H1 (cell line): Measurements from ENCODE around the gene INTS15. TPM values are rescaled to one million over a fixed set of nuclear protein-coding genes. Genes with fewer than 3 reads are reported as not detected.

ENCODE experiments used
- ASH2L ChIP-seq: fragments of 200-600, 300-600 bp; sonication (generic); IDR thresholded peaks from one replicate; pipeline ENCODE4 v1.7.1; 2017; ENCODE audit warnings: low read length
- FOSL1 ChIP-seq: IDR thresholded peaks from 2 replicates; pipeline ENCODE4 v1.6.1; 2011; ENCODE audit warnings: mild to moderate bottlenecking, low read depth, low read length, moderate library complexity; ENCODE audit not compliant: insufficient read depth
- NRF1 ChIP-seq: IDR thresholded peaks from 2 replicates; pipeline ENCODE4 v1.6.1; 2011; ENCODE audit warnings: mild to moderate bottlenecking, low read depth, low read length, improper control_type of control experiment
- PHF8 ChIP-seq: fragments of 200-600 bp; sonication (generic); conservative IDR thresholded peaks from 2 replicates; pipeline ENCODE4 v1.7.1; 2012; ENCODE audit warnings: low read depth, mild to moderate bottlenecking, inconsistent platforms, low read length, moderate library complexity
- SUZ12 ChIP-seq: fragments of 200-600 bp; sonication (generic); IDR thresholded peaks from 2 replicates; pipeline ENCODE4 v1.6.1; 2012; ENCODE audit warnings: mild to moderate bottlenecking, inconsistent platforms, low read length, moderate library complexity, mixed read lengths
- polyA plus RNA-seq, 7 experiments: library from polyadenylated mRNA; depleted of rRNA in 3 of 7; stranded (reverse) in 5 of 7; unstranded in 2 of 7; fragments of >200 nt in 5 of 7; fragments of 200-250 nt in 2 of 7; gene quantifications; 1 replicate in 5 of 7; 2 replicates in 1 of 7; 4 replicates in 1 of 7; pipeline versions ENCODE4 v1.2.1 to v1.2.3, GENCODE V29; 2011 to 2013; ENCODE audit warnings: missing spikeins in 2 of 7, mixed read lengths in 2 of 7
- total RNA-seq: library from RNA; stranded (reverse); fragmentation: NEBNext Ultra II Directional; extraction: Animal tissue kit (Norgen Biotek cat#: 25700); gene quantifications from 2 replicates; pipeline ENCODE4 v1.2.1, GENCODE V29; 2021

INTS15 gene
- total and polyA plus RNA-seq, 2 of the 8 experiments (the other 6 are each of a cell fraction or from before 2014, with no cell fraction given), result 23.0 to 25.7 TPM

GRCh38 chr7:6656413-6656812 is 66.6 kb downstream of the INTS15 start (continued):
- no peak for TF ChIP-seq FOSL1
- no peak for TF ChIP-seq NRF1
- TF ChIP-seq ASH2L, result no peak
- TF ChIP-seq PHF8, result no peak
- no peak for TF ChIP-seq SUZ12

Other genes starting within 250 kb of the INTS15 start
- 19.2 and 20.1 TPM in 2 replicates for gene FAM220A, start 241.1 kb upstream of the INTS15 start, total RNA-seq
- 13.0 and 19.7 TPM in 2 replicates for gene FAM220A, start 241.1 kb upstream of the INTS15 start, polyA plus RNA-seq (2011; rRNA removed)
- gene RAC1, start 215.5 kb upstream of the INTS15 start, total RNA-seq, result 295 and 307 TPM in 2 replicates
- gene RAC1, start 215.5 kb upstream of the INTS15 start, polyA plus RNA-seq (2011; rRNA removed), result 154 and 229 TPM in 2 replicates
- 22.1 and 27.0 TPM in 2 replicates for gene DAGLB, start 142.1 kb upstream of the INTS15 start, total RNA-seq
- 39.6 and 43.3 TPM in 2 replicates for gene DAGLB, start 142.1 kb upstream of the INTS15 start, polyA plus RNA-seq (2011; rRNA removed)
- gene KDELR2, start 105.9 kb upstream of the INTS15 start, total RNA-seq, result 75.3 and 82.9 TPM in 2 replicates
- 54.1 and 66.8 TPM in 2 replicates for gene KDELR2, start 105.9 kb upstream of the INTS15 start, polyA plus RNA-seq (2011; rRNA removed)
- gene GRID2IP, start 38.6 kb upstream of the INTS15 start, total RNA-seq, result 1.0 and 1.3 TPM in 2 replicates
- gene GRID2IP, start 38.6 kb upstream of the INTS15 start, polyA plus RNA-seq (2011; rRNA removed), result 0.80 and 1.5 TPM in 2 replicates
- gene ZDHHC4, start 12.6 kb upstream of the INTS15 start, total RNA-seq, result 50.2 and 50.8 TPM in 2 replicates
- gene ZDHHC4, start 12.6 kb upstream of the INTS15 start, polyA plus RNA-seq (2011; rRNA removed), result 171 and 174 TPM in 2 replicates
- gene ZNF853, start 25.6 kb downstream of the INTS15 start, total RNA-seq, result 5.5 and 5.7 TPM in 2 replicates
- 4.3 and 4.4 TPM in 2 replicates for gene ZNF853, start 25.6 kb downstream of the INTS15 start, polyA plus RNA-seq (2011; rRNA removed)
- gene ZNF316, start 47.3 kb downstream of the INTS15 start, total RNA-seq, result 13.7 and 15.5 TPM in 2 replicates
- gene ZNF316, start 47.3 kb downstream of the INTS15 start, polyA plus RNA-seq (2011; rRNA removed), result 3.6 and 6.3 TPM in 2 replicates
- gene ZNF12, start 116.9 kb downstream of the INTS15 start, total RNA-seq, result 16.2 and 16.8 TPM in 2 replicates
- 5.0 and 6.7 TPM in 2 replicates for gene ZNF12, start 116.9 kb downstream of the INTS15 start, polyA plus RNA-seq (2011; rRNA removed)
- 0.35 and 0.52 TPM in 2 replicates for gene RSPH10B2, start 164.1 kb downstream of the INTS15 start, total RNA-seq
- 0.14 and 0.20 TPM in 2 replicates for gene RSPH10B2, start 164.1 kb downstream of the INTS15 start, polyA plus RNA-seq (2011; rRNA removed)
- gene CCZ1B, start 236.3 kb downstream of the INTS15 start, total RNA-seq, result 55.2 and 58.2 TPM in 2 replicates
- 8.3 and 18.0 TPM in 2 replicates for gene CCZ1B, start 236.3 kb downstream of the INTS15 start, polyA plus RNA-seq (2011; rRNA removed)